Keratinocyte (primary cell): Measurements from ENCODE around the gene TP53BP2. TPM values are rescaled to one million over a fixed set of nuclear protein-coding genes. Genes with fewer than 3 reads are reported as not detected.

Experiments
- DNase-seq: peaks from one replicate; pipeline ENCODE4 v3.0.0-alpha.2; 2011; ENCODE audit warnings: low read depth, missing footprints, low spot score
- FAIRE-seq: peaks from 2 replicates; lab custom pipeline; 2011; peaks lifted over from hg19 to GRCh38; lab: Jason Lieb, UNC
- H2AFZ ChIP-seq: 2 replicates; pipeline ENCODE4 v1.6.0; 2012; ENCODE audit warnings: low read length, control low read depth, inconsistent platforms; ENCODE audit not compliant: control insufficient read depth
- H3K27ac ChIP-seq: 2 replicates; pipeline ENCODE4 v1.5.1; 2011; ENCODE audit warnings: low read length; ENCODE audit not compliant: control insufficient read depth, insufficient read depth
- H3K27me3 ChIP-seq: 3 replicates; pipeline ENCODE4 v1.6.0; 2011; ENCODE audit warnings: low read length; ENCODE audit not compliant: control insufficient read depth, insufficient read depth; ENCODE audit errors: extremely low read depth
- H3K36me3 ChIP-seq, 2 experiments: 2 replicates in 1 of 2; 3 replicates in 1 of 2; pipeline ENCODE4 v1.5.1; 2011; ENCODE audit warnings: low read length in 2 of 2, mild to moderate bottlenecking in 1 of 2; ENCODE audit not compliant: control insufficient read depth in 2 of 2, insufficient read depth in 2 of 2; ENCODE audit errors: extremely low read depth in 1 of 2
- H3K4me1 ChIP-seq: 3 replicates; pipeline ENCODE4 v1.5.1; 2011; ENCODE audit warnings: low read length; ENCODE audit not compliant: control insufficient read depth, insufficient read depth; ENCODE audit errors: extremely low read depth
- H3K4me2 ChIP-seq: 3 replicates; pipeline ENCODE4 v1.6.0; 2011; ENCODE audit warnings: low read depth, low read length; ENCODE audit not compliant: control insufficient read depth, insufficient read depth; ENCODE audit errors: extremely low read depth
- H3K4me3 ChIP-seq, 3 experiments: fragments of 200-600 bp in 1 of 3; sonication (generic) in 1 of 3; 2 replicates in 2 of 3; 3 replicates in 1 of 3; pipeline ENCODE4 v1.5.1; 2011 to 2016; ENCODE audit warnings: low read length in 3 of 3, mild to moderate bottlenecking in 3 of 3, control low read depth in 2 of 3, inconsistent platforms in 1 of 3, low read depth in 1 of 3, mixed read lengths in 1 of 3, mixed run types in 1 of 3, moderate library complexity in 1 of 3; ENCODE audit not compliant: control insufficient read depth in 2 of 3, insufficient read depth in 2 of 3; ENCODE audit errors: extremely low read depth in 1 of 3
- H3K79me2 ChIP-seq: 2 replicates; pipeline ENCODE4 v1.6.0; 2012; ENCODE audit warnings: low read length; ENCODE audit not compliant: control insufficient read depth, insufficient read depth
- H3K9ac ChIP-seq: 3 replicates; pipeline ENCODE4 v1.6.0; 2011; ENCODE audit warnings: low read length; ENCODE audit not compliant: control insufficient read depth, insufficient read depth; ENCODE audit errors: extremely low read depth
- H3K9me1 ChIP-seq: 3 replicates; pipeline ENCODE4 v1.6.0; 2011; ENCODE audit warnings: low read length; ENCODE audit not compliant: control insufficient read depth, insufficient read depth; ENCODE audit errors: extremely low read depth
- H3K9me3 ChIP-seq: 2 replicates; pipeline ENCODE4 v1.5.1; 2012; ENCODE audit warnings: low read depth, low read length; ENCODE audit not compliant: control insufficient read depth
- H4K20me1 ChIP-seq: 3 replicates; pipeline ENCODE4 v1.6.0; 2011; ENCODE audit warnings: low read length; ENCODE audit not compliant: control insufficient read depth, insufficient read depth; ENCODE audit errors: extremely low read depth
- EZH2 ChIP-seq: IDR thresholded peaks from one replicate; pipeline ENCODE4 v1.6.1; 2012; ENCODE audit warnings: inconsistent platforms, mild to moderate bottlenecking, low read length, moderate library complexity
- dilution Hi-C: fragments of 300-500 bp; cut with MboI; formaldehyde crosslinking; loops from one replicate; pipeline ENCODE4 v1.7.0; 2020; ENCODE audit warnings: low sequenced_read_pairs; ENCODE audit not compliant: extremely low pct_ligation_motif_present
- polyA plus RNA-seq, 5 experiments: library from polyadenylated mRNA; depleted of rRNA in 3 of 5; stranded (reverse) in 3 of 5; stranded (forward) in 1 of 5; unstranded in 1 of 5; fragments of >200 nt; gene quantifications; 1 replicate in 1 of 5; 2 replicates in 3 of 5; 3 replicates in 1 of 5; pipeline versions ENCODE4 v1.2.1 to v1.2.3, GENCODE V29; 2011 to 2012; ENCODE audit warnings: missing spikeins in 2 of 5, low read depth in 1 of 5, low replicate concordance in 1 of 5
- TF ChIP-seq, protein P1 (sequence below), 3 experiments: IDR thresholded peaks in 1 of 3; conservative IDR thresholded peaks in 1 of 3; optimal IDR thresholded peaks in 1 of 3; 2 replicates in 2 of 3; 3 replicates in 1 of 3; pipeline versions ENCODE3 to v1.5.1; 2011; ENCODE audit warnings: low read length in 3 of 3, mild to moderate bottlenecking in 3 of 3, moderate library complexity in 2 of 3, control low read depth in 1 of 3, inconsistent platforms in 1 of 3; ENCODE audit not compliant: insufficient read depth in 2 of 3; ENCODE audit errors: extremely low read depth in 1 of 3

The TP53BP2 gene
- polyA plus RNA-seq, 1 donor (not counting 4 experiments of a cell fraction or from before 2014, with no cell fraction given), result 22.5 TPM

DNA sequence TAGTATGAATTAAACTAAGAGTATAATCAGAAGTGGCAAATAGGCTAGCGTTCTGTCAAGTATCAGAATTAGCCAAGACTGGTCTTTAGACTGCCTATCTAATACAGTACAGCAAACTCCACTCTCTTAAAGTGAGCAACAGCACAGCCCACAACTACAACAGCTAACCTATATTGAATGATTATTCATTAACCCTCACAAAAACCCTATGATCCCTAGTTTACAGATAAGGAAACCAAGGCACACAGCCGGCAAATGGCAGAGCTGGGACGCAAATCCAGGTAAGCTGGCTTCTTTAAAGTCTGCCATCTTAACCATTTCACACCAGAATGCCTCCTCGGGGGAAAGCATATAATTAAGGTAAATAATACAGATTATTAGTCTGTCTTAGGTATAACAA, 52.0 kb downstream of the TP53BP2 start:
- peaks cover 15 to 17% of the 10 kb centered on the region in 2 experiments for H3K36me3 ChIP-seq

DNA sequence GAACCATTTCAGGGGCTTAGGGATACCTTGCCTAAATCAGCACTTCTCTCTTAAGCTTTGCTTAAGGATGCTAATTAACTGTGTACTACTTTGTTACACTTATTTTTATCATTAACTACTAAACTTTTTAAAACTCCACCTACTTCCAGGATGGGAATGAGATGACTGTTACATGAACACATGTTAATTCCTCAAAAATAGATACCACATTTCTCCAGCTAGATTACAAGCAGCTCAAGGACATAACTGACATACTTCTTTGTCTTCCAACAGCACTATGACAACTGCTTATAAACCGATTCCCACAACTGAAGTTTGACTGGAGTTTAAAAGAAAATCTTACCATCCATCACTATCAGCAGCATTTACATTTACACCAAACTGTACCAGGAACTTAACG, 53.7 kb downstream of the TP53BP2 start:
- dilution Hi-C loops, result no loop called here

More for the DNA sequence above, 52.0 kb downstream of the TP53BP2 start:
- no peak overlapping the region for H3K27ac ChIP-seq
- H3K79me2 ChIP-seq, result no peaks in the 10 kb centered on the region
- FAIRE-seq (no peak), DNase-seq (no peak)
- H3K4me1 ChIP-seq, result no peaks in the 10 kb centered on the region
- no peak overlapping the region for H3K4me3 ChIP-seq
- dilution Hi-C loops, result no loop called here
- H3K9ac ChIP-seq, result no peak overlapping the region
- no peaks in the 10 kb centered on the region for H3K27me3 ChIP-seq
- H3K4me2 ChIP-seq, result no peak overlapping the region
- H3K9me3 ChIP-seq, result no peaks in the 10 kb centered on the region
- TF ChIP-seq, protein P1, sequence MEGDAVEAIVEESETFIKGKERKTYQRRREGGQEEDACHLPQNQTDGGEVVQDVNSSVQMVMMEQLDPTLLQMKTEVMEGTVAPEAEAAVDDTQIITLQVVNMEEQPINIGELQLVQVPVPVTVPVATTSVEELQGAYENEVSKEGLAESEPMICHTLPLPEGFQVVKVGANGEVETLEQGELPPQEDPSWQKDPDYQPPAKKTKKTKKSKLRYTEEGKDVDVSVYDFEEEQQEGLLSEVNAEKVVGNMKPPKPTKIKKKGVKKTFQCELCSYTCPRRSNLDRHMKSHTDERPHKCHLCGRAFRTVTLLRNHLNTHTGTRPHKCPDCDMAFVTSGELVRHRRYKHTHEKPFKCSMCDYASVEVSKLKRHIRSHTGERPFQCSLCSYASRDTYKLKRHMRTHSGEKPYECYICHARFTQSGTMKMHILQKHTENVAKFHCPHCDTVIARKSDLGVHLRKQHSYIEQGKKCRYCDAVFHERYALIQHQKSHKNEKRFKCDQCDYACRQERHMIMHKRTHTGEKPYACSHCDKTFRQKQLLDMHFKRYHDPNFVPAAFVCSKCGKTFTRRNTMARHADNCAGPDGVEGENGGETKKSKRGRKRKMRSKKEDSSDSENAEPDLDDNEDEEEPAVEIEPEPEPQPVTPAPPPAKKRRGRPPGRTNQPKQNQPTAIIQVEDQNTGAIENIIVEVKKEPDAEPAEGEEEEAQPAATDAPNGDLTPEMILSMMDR (optimal IDR thresholded peaks at IDR 0.05 in 1 of 3, IDR thresholded peaks at IDR 0.05 in 1 of 3, conservative IDR thresholded peaks at IDR 0.05 in 1 of 3; ENCODE audit: extremely low read depth in 1 of 3, insufficient read depth in 2 of 3, low read length in 3 of 3), result no peak
- no peak for TF ChIP-seq EZH2
- no peak overlapping the region for H2AFZ ChIP-seq
- H4K20me1 ChIP-seq, result no peaks in the 10 kb centered on the region
- no peaks in the 10 kb centered on the region for H3K9me1 ChIP-seq

More for the DNA sequence above, 53.7 kb downstream of the TP53BP2 start:
- Histone ChIP-seq H3K4me2 (no peak overlapping the region), H4K20me1 (no peaks in the 10 kb centered on the region), H2AFZ (no peak overlapping the region), H3K27me3 (no peaks in the 10 kb centered on the region), H3K27ac (no peak overlapping the region), H3K79me2 (no peaks in the 10 kb centered on the region), H3K4me1 (no peaks in the 10 kb centered on the region), H3K9ac (no peak overlapping the region), H3K9me3 (no peaks in the 10 kb centered on the region), H3K9me1 (no peaks in the 10 kb centered on the region), H3K36me3 (peaks cover 12 to 15% of the 10 kb centered on the region in 2 experiments), H3K4me3 (no peak overlapping the region)
- no peak for FAIRE-seq
- DNase-seq, result no peak
- no peak for TF ChIP-seq EZH2
- TF ChIP-seq, protein P1 (optimal IDR thresholded peaks at IDR 0.05 in 1 of 3, IDR thresholded peaks at IDR 0.05 in 1 of 3, conservative IDR thresholded peaks at IDR 0.05 in 1 of 3; ENCODE audit: extremely low read depth in 1 of 3, insufficient read depth in 2 of 3, low read length in 3 of 3), result no peak
